ENCODE data around the gene CNTNAP2. TPM values are rescaled to one million over a fixed set of nuclear protein-coding genes. Genes with fewer than 3 reads are reported as not detected.

CNTNAP2 gene
- polyA plus RNA-seq, 1 experiment, result not detected

GRCh38 chr7:148304083-148304335 is 2187.4 kb downstream of the CNTNAP2 start:
- no peaks in the 10 kb centered on the region for H3K27me3 ChIP-seq (ENCODE audit: control insufficient read depth, insufficient read depth, low read length)
- CTCF ChIA-PET, result no interaction called here
- POLR2A ChIA-PET, result no interaction called here

GRCh38 chr7:148304456-148304855 is 2187.9 kb downstream of the CNTNAP2 start:
- Histone ChIP-seq H3K27me3 (ENCODE audit: control insufficient read depth, insufficient read depth, low read length) (no peaks in the 10 kb centered on the region), H3K4me3 (ENCODE audit: low read depth, low read length) (no peak overlapping the region), H3K36me3 (ENCODE audit: control insufficient read depth, insufficient read depth, low read length) (no peaks in the 10 kb centered on the region)
- no peak for DNase-seq (ENCODE audit: low read depth)
- POLR2A ChIA-PET, result no interaction called here
- CTCF ChIA-PET, result no interaction called here
- no peak for TF ChIP-seq CTCF (IDR thresholded peaks at IDR 0.05; ENCODE audit: insufficient read depth, low read depth, low read length)

More at GRCh38 chr7:148304083-148304335, 2187.4 kb downstream of the CNTNAP2 start:
- H3K36me3 ChIP-seq (ENCODE audit: control insufficient read depth, insufficient read depth, low read length), result no peaks in the 10 kb centered on the region
- DNase-seq (ENCODE audit: low read depth), result no peak
- TF ChIP-seq CTCF (IDR thresholded peaks at IDR 0.05; ENCODE audit: insufficient read depth, low read depth, low read length), result no peak
- H3K4me3 ChIP-seq (ENCODE audit: low read depth, low read length), result no peak overlapping the region

GRCh38 chr7:148306759-148307158 is 2190.2 kb downstream of the CNTNAP2 start:
- POLR2A ChIA-PET, result no interaction called here
- CTCF ChIA-PET, result no interaction called here

GRCh38 chr7:148318102-148318811 is 2201.7 kb downstream of the CNTNAP2 start:
- ChIA-PET CTCF (no interaction called here), POLR2A (no interaction called here)
- Histone ChIP-seq H3K36me3 (ENCODE audit: control insufficient read depth, insufficient read depth, low read length) (no peaks in the 10 kb centered on the region), H3K27me3 (ENCODE audit: control insufficient read depth, insufficient read depth, low read length) (no peaks in the 10 kb centered on the region), H3K4me3 (ENCODE audit: low read depth, low read length) (no peak overlapping the region)
- no peak for DNase-seq (ENCODE audit: low read depth)
- no peak for TF ChIP-seq CTCF (IDR thresholded peaks at IDR 0.05; ENCODE audit: insufficient read depth, low read depth, low read length)

More at GRCh38 chr7:148306759-148307158, 2190.2 kb downstream of the CNTNAP2 start:
- TF ChIP-seq CTCF (IDR thresholded peaks at IDR 0.05; ENCODE audit: insufficient read depth, low read depth, low read length), result no peak
- H3K27me3 ChIP-seq (ENCODE audit: control insufficient read depth, insufficient read depth, low read length), result no peaks in the 10 kb centered on the region
- H3K4me3 ChIP-seq (ENCODE audit: low read depth, low read length), result no peak overlapping the region
- no peak for DNase-seq (ENCODE audit: low read depth)
- H3K36me3 ChIP-seq (ENCODE audit: control insufficient read depth, insufficient read depth, low read length), result no peaks in the 10 kb centered on the region

- H3K27me3 ChIP-seq (ENCODE audit: control insufficient read depth, insufficient read depth, low read length), result no peaks in the 10 kb centered on the region
- no peak for TF ChIP-seq CTCF (IDR thresholded peaks at IDR 0.05; ENCODE audit: insufficient read depth, low read depth, low read length)
- ChIA-PET POLR2A (no interaction called here), CTCF (no interaction called here)
- no peak for DNase-seq (ENCODE audit: low read depth)
- no peak overlapping the region for H3K4me3 ChIP-seq (ENCODE audit: low read depth, low read length)
- H3K36me3 ChIP-seq (ENCODE audit: control insufficient read depth, insufficient read depth, low read length), result no peaks in the 10 kb centered on the region
Measured at GRCh38 chr7:148318838-148319237, 2202.2 kb downstream of the CNTNAP2 start.

All from BJ (cell line).